ENCODE results near the gene DUT.

DUT gene

GRCh38 chr15:48331796-48332641 lies 790 bp downstream of the DUT start:
- DNase-seq = peak; percentile 69

- DNase-seq = no peak
Observed at GRCh38 chr15:48332642-48333034, 1.4 kb downstream of the DUT start.

- no peak for DNase-seq
Observed at GRCh38 chr15:48333540-48333939, 2.3 kb downstream of the DUT start.

DNA sequence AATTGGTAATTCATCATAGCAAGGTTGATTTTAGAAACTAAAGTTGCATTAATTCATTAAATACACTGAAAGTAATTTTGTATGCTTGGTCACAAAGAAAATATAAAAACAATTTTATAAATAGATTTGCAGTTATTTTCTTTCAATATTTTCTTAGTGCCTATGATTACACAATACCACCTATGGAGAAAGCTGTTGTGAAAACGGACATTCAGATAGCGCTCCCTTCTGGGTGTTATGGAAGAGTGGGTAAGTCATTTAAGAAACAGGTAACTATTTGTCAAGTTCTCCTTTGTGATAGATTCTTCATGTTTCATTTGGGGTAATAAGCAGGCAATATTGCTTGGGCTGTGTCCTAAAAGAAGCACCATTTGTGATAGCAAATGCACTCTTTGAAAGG lies 3.0 kb downstream of the DUT start:
- no peak for DNase-seq

- DNase-seq = no peak
Observed at GRCh38 chr15:48336940-48337339, 5.7 kb downstream of the DUT start.

DNA sequence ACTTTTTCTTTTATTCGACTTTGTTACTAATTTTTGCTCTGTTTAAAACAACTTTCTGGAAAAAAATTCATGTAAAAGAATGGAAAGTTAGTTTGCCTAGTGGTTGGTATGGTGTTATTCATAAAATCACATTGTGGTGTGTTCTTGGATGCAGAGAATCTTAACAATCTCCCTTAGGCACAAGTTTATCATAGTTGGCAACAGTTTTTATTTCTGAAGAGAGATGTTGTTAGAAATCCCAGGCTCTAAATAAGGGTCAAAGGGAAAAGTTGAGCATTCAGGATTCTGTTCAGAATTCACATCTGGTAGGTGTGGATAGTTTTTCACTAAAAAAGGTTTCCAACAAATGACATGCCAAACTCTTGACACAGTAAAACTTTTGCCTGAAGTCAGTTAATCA lies 6.4 kb downstream of the DUT start:
- DNase-seq = no peak

GRCh38 chr15:48340111-48340510 lies 8.9 kb downstream of the DUT start:
- DNase-seq = no peak

DNA sequence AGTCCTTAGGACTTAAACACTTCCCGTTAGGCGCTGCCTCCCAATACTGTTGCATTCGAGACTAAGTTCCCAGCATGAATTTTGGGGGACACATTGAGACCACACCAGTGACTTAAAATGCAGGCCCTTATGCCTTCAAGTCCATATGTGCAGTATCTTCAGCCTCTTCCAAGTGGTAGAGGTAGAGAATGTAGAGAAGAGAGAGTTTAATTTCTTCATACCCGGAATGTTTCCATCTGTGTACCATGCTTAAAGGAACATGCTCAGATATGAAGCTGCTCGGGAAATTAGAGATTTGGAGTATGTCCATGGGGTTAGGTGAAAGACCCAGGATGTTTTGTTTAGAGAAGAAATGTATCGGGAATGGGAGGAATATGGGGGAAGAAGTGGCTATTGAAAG lies 12.6 kb downstream of the DUT start:
- DNase-seq = no peak

DNA sequence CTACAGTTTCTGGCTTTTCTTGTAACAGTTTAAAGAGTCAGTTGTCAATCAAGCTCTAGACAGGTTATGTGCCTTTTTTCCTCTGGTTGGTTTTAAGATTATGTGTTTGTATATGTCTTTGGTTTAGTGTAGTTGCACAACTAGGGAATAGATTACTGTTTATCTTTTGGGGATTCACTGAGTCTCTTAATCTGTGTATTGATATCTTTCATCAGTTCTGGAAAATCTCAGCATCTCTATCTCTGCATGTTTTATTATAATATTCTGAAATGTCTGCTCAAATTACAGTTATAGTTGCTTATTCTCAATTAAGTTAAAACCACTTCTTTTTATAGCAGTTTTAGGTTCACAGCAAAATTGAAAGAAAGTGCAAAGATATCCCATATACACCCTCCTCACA lies 14.3 kb downstream of the DUT start:
- DNase-seq = no peak

DNA sequence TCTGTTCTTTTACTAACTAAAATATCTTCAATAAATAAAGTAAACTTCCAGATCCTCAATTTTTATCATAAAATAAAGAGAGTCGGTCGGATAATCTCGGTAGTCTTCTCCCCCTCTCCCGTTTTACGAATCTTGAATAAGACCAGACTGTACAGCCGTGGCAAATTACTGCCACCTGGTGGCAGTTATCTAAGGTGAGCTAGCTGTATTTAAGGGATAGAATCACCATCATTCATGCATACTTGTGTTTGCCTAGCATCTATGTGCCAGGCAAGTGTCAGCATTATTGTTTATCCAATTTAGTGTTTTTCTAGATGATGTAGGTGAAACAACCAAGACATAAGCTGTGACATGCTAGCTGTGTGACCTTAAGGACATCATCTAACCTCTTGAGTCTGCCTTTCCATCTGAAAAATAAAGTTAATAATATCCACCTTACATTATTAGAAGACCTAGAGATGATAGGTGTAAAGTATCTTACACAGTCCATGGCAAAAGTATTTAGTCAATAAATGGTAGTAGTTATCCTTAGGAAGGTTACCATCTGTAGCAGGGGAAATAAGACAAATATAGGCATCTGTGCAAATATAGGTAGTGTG lies 21.3 kb downstream of the DUT start:
- DNase-seq = peak; percentile 34

GRCh38 chr15:48354694-48355303 lies 23.6 kb downstream of the DUT start:
- DNase-seq = no peak

DNA sequence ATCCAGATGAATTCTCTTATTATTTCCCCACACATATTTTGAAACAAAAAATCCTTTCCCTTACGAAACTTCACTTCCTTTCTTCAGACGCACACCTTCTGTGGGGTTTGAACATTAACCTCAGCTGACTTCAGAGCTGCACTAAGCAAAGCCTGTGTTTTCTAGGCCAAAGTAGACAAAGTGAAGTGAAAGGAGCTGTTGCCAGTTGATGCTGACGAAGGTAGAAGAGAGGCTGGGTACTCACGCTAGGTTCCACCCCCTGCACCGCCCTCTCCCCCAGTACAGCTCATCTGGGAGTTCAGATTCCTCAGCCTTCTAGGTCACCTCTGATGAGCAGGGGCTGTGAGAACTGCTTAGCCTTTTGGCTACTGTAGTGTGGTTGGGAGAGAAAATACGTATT lies 24.1 kb downstream of the DUT start:
- no peak for DNase-seq

GRCh38 chr15:48358229-48359152 lies 27.3 kb downstream of the DUT start:
- no peak for DNase-seq

- no peak for DNase-seq
Observed at GRCh38 chr15:48360841-48361240, 29.6 kb downstream of the DUT start.

GRCh38 chr15:48361685-48362084 lies 30.5 kb downstream of the DUT start:
- DNase-seq = no peak

GRCh38 chr15:48363474-48363873 lies 32.2 kb downstream of the DUT start:
- DNase-seq = no peak

DNA sequence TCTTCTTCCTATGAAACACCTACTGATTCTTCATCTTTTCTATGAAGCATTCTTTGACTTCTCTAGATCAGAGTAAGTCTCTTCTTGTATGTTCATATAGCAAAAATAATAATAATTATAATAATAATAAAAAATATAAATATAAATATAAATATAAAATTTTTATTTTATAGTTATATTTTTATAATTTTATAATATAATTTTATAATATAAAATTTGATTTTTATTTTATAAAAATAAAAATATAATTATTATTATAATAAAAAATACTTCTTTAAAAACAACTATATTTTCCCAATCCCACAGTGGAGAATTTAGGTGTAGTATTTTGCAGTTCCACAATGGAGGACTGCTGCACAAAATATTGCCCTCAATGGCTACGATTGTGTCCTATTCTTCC lies 34.3 kb downstream of the DUT start:
- no peak for DNase-seq

DNA sequence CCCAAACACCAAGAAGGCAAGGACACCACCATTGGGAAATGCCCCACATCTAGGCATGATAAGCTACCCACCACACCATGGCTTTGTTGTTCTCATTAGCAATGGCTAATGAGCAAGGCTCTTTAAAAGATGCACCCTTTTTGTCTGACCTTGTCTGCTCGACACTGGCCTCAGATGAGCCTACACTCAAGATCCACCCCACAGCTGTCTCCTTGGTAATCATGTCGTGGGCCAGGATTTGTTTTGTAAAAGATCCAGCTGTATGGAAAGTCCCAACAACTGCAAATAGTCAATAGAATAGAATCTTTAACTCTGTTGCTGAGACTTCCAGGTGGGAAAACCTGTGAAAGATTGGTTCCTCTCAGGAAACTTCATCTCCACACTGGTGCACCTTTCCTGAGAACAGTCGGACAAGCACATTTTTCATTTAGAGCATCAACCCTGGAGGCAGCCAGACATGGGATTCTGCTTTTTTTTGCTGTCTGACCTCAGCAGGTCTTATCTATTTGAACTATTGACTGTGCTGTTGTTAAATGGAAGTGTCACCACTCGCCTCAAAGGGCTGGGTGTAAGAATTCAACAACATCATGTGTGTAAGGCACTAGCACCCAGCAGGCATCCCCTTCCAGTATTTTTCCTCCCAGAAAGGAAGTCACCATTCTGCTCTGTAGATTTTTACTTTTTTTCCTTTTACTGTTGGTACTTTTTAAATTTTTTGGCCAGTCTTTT lies 35.5 kb downstream of the DUT start:
- DNase-seq = no peak

- DNase-seq = no peak
Observed at GRCh38 chr15:48367483-48367882, 36.3 kb downstream of the DUT start.

GRCh38 chr15:48370460-48370859 lies 39.2 kb downstream of the DUT start:
- DNase-seq = no peak

DNA sequence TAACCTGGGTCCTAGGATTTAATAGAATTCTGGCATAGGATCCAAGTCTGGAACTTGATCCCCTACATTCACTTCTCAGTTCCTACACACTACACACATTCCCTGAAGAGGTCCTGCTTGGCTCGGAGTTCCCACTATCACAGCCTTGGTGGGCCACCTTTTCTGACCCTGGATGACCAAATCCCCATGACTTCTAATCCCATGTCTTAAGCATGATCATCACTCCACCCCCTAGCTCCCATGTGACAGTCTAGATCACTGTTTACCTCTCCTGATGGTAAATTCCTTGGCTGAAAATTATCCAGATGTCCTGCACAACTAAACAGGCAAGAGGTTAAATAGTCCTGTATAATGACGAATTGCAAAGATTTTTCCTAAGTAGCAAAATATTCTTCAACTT lies 40.3 kb downstream of the DUT start:
- no peak for DNase-seq

DNA sequence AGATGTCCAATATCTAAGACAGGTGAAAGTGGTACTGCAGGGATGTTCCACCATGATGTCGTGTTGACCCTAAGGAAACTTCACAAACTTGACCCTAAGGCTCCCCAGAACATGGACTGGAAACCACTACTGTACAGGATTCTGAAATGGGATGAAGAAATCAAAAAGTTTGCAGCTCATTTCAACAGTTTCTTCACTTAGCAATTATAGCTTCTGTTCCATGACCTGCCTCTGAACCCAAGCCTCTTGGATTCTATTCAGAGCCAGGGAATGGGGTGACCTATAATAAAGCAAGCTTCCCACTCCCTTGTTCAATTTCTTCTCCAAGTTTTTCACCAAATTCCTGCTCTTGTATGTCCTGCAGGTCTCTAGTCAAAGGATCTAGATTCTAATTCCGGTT lies 40.7 kb downstream of the DUT start:
- DNase-seq = no peak

All from activated CD4-positive, CD25-positive, alpha-beta regulatory T cell treated with anti-CD3 and anti-CD28 coated beads, Interleukin-2, amount 50 U/mL, for 72 hours (primary cell).